Putamen (tissue), 1 donor: ENCODE results near the gene KLK4.

Experiments
- DNase-seq: peaks from one replicate; pipeline ENCODE4 v3.0.0-alpha.2; 2016; ENCODE audit warnings: low spot score

Gene KLK4

GRCh38 chr19:50878851-50879250, 32.3 kb downstream of the KLK4 start:
- DNase-seq: no peak

- DNase-seq: no peak
Measured at GRCh38 chr19:50877338-50877737, 33.9 kb downstream of the KLK4 start.

GRCh38 chr19:50876456-50876855, 34.7 kb downstream of the KLK4 start:
- no peak for DNase-seq

GRCh38 chr19:50875795-50876422, 35.3 kb downstream of the KLK4 start:
- DNase-seq: no peak

GRCh38 chr19:50874211-50874610, 37.0 kb downstream of the KLK4 start:
- no peak for DNase-seq

- DNase-seq: no peak
Measured at GRCh38 chr19:50873056-50873455, 38.1 kb downstream of the KLK4 start, which contains the start of gene KLK2. Gene KLK2 (plus strand): TSS chr19:50873439. CDS start chr19:50873474, 35 bp downstream.

GRCh38 chr19:50870417-50871089, 40.6 kb downstream of the KLK4 start:
- no peak for DNase-seq

- DNase-seq: no peak
Measured at GRCh38 chr19:50869479-50869878, 41.7 kb downstream of the KLK4 start.

- no peak for DNase-seq
Measured at GRCh38 chr19:50861496-50862286, 49.5 kb downstream of the KLK4 start.

- no peak for DNase-seq
Measured at GRCh38 chr19:50861010-50861409, 50.2 kb downstream of the KLK4 start.

- no peak for DNase-seq
Measured at GRCh38 chr19:50859849-50860248, 51.3 kb downstream of the KLK4 start.

- no peak for DNase-seq
Measured at GRCh38 chr19:50858886-50859285, 52.3 kb downstream of the KLK4 start.

GRCh38 chr19:50857366-50857765, 53.8 kb downstream of the KLK4 start:
- no peak for DNase-seq
